Measurements from ENCODE around the gene CASTOR1.
"Not testable (repeated sequence)": the region's sequence is repeated elsewhere in the genome, so short reads cannot be mapped to it uniquely, and the experiment has no call there.

CASTOR1 gene

GRCh38 chr22:30289141-30289979 lies at the start of gene CASTOR1:
Gene CASTOR1, minus strand, starts transcription at chr22:30289505. Its CDS starts 8 bp downstream, at chr22:30289497.
- H3K4me3 ChIP-seq (ENCODE audit: low read depth, low read length) = peak within 1 kb of the TSS; percentile 78
- DNase-seq (ENCODE audit: low read depth) = peak; percentile 94
- TF ChIP-seq CTCF (IDR thresholded peaks at IDR 0.05; ENCODE audit: control insufficient read depth, extremely low read depth, insufficient read depth) = no peak

GRCh38 chr22:30338802-30339201 lies 49.5 kb upstream of the CASTOR1 start:
- no peak for TF ChIP-seq CTCF (IDR thresholded peaks at IDR 0.05; ENCODE audit: control insufficient read depth, extremely low read depth, insufficient read depth)
- H3K4me3 ChIP-seq (ENCODE audit: low read depth, low read length) = no peak overlapping the region
- DNase-seq (ENCODE audit: low read depth) = no peak

- H3K4me3 ChIP-seq (ENCODE audit: low read depth, low read length); DNase-seq (ENCODE audit: low read depth): not testable (repeated sequence)
These were observed 49.0 kb upstream of the CASTOR1 start for GRCh38 chr22:30338341-30338740.

GRCh38 chr22:30337461-30337778 lies 48.1 kb upstream of the CASTOR1 start:
- H3K4me3 ChIP-seq (ENCODE audit: low read depth, low read length) = no peak overlapping the region
- DNase-seq (ENCODE audit: low read depth) = no peak
- no peak for TF ChIP-seq CTCF (IDR thresholded peaks at IDR 0.05; ENCODE audit: control insufficient read depth, extremely low read depth, insufficient read depth)

- no peak overlapping the region for H3K4me3 ChIP-seq (ENCODE audit: low read depth, low read length)
- TF ChIP-seq CTCF (IDR thresholded peaks at IDR 0.05; ENCODE audit: control insufficient read depth, extremely low read depth, insufficient read depth) = no peak
- DNase-seq (ENCODE audit: low read depth) = no peak
These were observed 47.6 kb upstream of the CASTOR1 start for GRCh38 chr22:30336752-30337460.

GRCh38 chr22:30335236-30335635 lies 45.9 kb upstream of the CASTOR1 start:
- H3K4me3 ChIP-seq (ENCODE audit: low read depth, low read length) = no peak overlapping the region
- no peak for DNase-seq (ENCODE audit: low read depth)
- no peak for TF ChIP-seq CTCF (IDR thresholded peaks at IDR 0.05; ENCODE audit: control insufficient read depth, extremely low read depth, insufficient read depth)

- DNase-seq (ENCODE audit: low read depth) = no peak
- H3K4me3 ChIP-seq (ENCODE audit: low read depth, low read length) = no peak overlapping the region
- no peak for TF ChIP-seq CTCF (IDR thresholded peaks at IDR 0.05; ENCODE audit: control insufficient read depth, extremely low read depth, insufficient read depth)
These were observed 45.3 kb upstream of the CASTOR1 start for GRCh38 chr22:30334646-30335045.

Measured in LNCaP clone FGC (cell line).